Measurements from ENCODE around the gene POLR2E. TPM values are rescaled to one million over a fixed set of nuclear protein-coding genes. Genes with fewer than 3 reads are reported as not detected.

The POLR2E gene
- total RNA-seq, 1 donor = 69.5 TPM

GRCh38 chr19:1039646-1040475, 55.3 kb downstream of the POLR2E start, which contains the start of gene ABCA7:
TSS of gene ABCA7 (plus strand) at chr19:1040107. CDS start at chr19:1041362, 1,255 bp downstream.
- peak; percentile 98 for DNase-seq (ENCODE audit: low read depth)

GRCh38 chr19:1038978-1039645, 56.1 kb downstream of the POLR2E start:
- no peak overlapping the region for H3K4me3 ChIP-seq (ENCODE audit: low read depth, low read length)
- no peak for TF ChIP-seq CTCF (IDR thresholded peaks at IDR 0.05; ENCODE audit: insufficient read depth, low read depth, low read length)
- no peak for DNase-seq (ENCODE audit: low read depth)

More at GRCh38 chr19:1039646-1040475, 55.3 kb downstream of the POLR2E start, which contains the start of gene ABCA7:
- peak within 1 kb of the TSS; percentile 66 for H3K4me3 ChIP-seq (ENCODE audit: low read depth, low read length)
- TF ChIP-seq CTCF (IDR thresholded peaks at IDR 0.05; ENCODE audit: insufficient read depth, low read depth, low read length) = no peak

- H3K4me3 ChIP-seq (ENCODE audit: low read depth, low read length) = no peak overlapping the region
- TF ChIP-seq CTCF (IDR thresholded peaks at IDR 0.05; ENCODE audit: insufficient read depth, low read depth, low read length) = no peak
Measured at GRCh38 chr19:1037621-1038064, 57.5 kb downstream of the POLR2E start.

More at GRCh38 chr19:1037621-1038064, 57.5 kb downstream of the POLR2E start:
- no peak for DNase-seq (ENCODE audit: low read depth)

Other genes with a start within 250 kb of the POLR2E start
- gene ELANE, start 243.1 kb downstream of the POLR2E start, total RNA-seq = not detected in 2 replicates
- gene CFD, start 235.7 kb downstream of the POLR2E start, total RNA-seq = 3.9 TPM in 2 replicates
- gene MED16, start 202.2 kb downstream of the POLR2E start, total RNA-seq = 26.8 and 30.0 TPM in 2 replicates
- not detected in 2 replicates for gene RNU6-9, start 201.9 kb downstream of the POLR2E start, total RNA-seq
- 26.3 and 31.6 TPM in 2 replicates for gene R3HDM4, start 182.2 kb downstream of the POLR2E start, total RNA-seq
- not detected in 2 replicates for gene KISS1R, start 178.0 kb downstream of the POLR2E start, total RNA-seq
- gene ARID3A, start 169.3 kb downstream of the POLR2E start, total RNA-seq = 39.3 and 45.8 TPM in 2 replicates
- 49.7 and 77.3 TPM in 2 replicates for gene WDR18, start 111.0 kb downstream of the POLR2E start, total RNA-seq
- gene GRIN3B, start 95.0 kb downstream of the POLR2E start, total RNA-seq = under 0.01 TPM in 2 replicates
- gene TMEM259, start 74.3 kb downstream of the POLR2E start, total RNA-seq = 79.2 and 84.6 TPM in 2 replicates
- not detected in 2 replicates for gene RNU6-2, start 73.9 kb downstream of the POLR2E start, total RNA-seq
- 508 and 544 TPM in 2 replicates for gene CNN2, start 68.8 kb downstream of the POLR2E start, total RNA-seq
- 11.2 and 13.9 TPM in 2 replicates for gene ABCA7, start 55.3 kb downstream of the POLR2E start, total RNA-seq
- gene ARHGAP45, start 28.2 kb downstream of the POLR2E start, total RNA-seq = 0.43 and 0.97 TPM in 2 replicates
- gene GPX4, start 8.6 kb upstream of the POLR2E start, total RNA-seq = 254 and 337 TPM in 2 replicates
- 69.5 and 69.9 TPM in 2 replicates for gene SBNO2, start 78.9 kb upstream of the POLR2E start, total RNA-seq
- gene STK11, start 110.4 kb upstream of the POLR2E start, total RNA-seq = 90.8 and 94.1 TPM in 2 replicates
- 5.8 and 6.0 TPM in 2 replicates for gene CBARP, start 142.6 kb upstream of the POLR2E start, total RNA-seq
- gene ATP5F1D, start 146.4 kb upstream of the POLR2E start, total RNA-seq = 12.1 and 15.1 TPM in 2 replicates
- 14.2 and 15.5 TPM in 2 replicates for gene MIDN, start 153.2 kb upstream of the POLR2E start, total RNA-seq
- 85.5 and 140 TPM in 2 replicates for gene CIRBP, start 174.0 kb upstream of the POLR2E start, total RNA-seq
- gene FAM174C, start 180.2 kb upstream of the POLR2E start, total RNA-seq = 17.3 and 21.9 TPM in 2 replicates
- not detected in 2 replicates for gene EFNA2, start 190.5 kb upstream of the POLR2E start, total RNA-seq